ENCODE measurements around the gene MS4A7.

The MS4A7 gene

DNA sequence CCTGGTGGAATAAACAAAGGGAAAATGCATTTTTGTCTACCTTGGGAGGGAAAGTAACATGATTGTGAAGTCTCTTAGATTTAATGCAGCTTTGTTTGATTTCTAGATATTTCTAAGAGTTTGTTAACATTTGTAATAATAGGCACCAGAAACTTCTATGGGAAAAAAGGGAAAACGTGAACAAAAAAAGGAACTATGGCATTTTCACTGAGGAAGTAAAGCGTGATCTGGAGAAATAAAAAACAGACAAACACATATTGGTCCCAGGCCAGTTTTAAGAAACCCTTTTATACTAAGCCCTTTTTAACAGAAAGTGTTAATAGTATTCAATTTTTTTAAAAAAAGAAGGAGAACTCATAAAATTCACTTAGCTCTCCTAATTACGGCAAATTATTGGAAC, 6.9 kb upstream of the MS4A7 start:
- DNase-seq (ENCODE audit: low spot score) = no peak

DNA sequence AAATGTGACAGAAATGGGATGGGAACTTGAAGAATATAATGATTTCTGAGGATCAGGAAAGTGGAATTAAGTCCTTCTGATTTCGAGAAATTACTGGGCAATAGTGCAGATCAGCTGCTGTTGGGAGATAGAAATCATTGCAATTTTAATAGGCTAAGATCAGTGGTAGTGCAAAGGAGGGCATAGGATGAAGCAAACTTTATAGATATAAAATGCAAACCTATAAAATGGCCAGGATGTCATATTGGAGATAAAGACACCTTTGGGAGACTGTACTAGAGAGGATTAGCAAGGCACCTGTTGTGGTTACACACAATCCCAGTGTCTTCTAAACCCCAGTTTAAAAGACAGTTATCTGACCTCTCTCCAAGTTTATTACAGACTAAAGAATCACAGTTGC, 6.5 kb upstream of the MS4A7 start:
- no peak for DNase-seq (ENCODE audit: low spot score)

DNA sequence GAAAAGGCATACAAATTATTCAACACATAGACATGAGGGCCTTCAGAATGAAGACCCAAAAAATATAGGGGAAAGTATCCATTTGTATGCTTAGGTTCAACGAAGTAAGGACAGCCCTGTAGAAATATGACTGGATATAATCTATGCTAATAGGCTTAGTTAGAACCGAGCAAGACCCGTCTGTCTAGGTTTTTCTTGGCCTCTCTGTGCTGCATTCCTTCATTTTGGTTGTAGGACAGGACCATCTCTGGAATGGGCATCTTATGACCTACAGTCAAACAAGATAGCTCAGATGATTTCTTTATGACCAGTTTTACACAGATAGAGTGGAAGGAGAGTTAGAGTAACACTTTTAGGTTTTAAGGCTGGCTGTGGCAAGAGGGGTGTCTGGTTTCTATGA, 5.6 kb upstream of the MS4A7 start:
- no peak for DNase-seq (ENCODE audit: low spot score)

DNA sequence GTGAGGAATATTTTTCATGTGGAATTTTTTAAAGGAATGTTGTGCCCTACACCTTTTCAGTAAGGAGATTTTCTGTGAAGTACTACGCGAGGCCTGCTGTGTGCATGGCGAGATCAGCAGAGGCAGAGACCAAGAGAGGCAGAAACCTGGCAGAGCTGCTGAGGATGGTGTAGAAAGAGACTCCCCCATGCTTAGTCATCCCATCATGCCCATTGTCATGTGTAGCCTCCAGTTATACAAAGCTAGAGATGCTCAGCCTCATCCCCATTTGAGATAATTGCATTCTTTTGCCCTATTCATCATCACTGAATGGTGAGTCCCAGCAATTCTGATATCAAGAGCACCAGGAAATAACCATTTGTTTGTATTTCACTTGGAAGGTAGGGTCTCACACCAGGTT, 3.0 kb upstream of the MS4A7 start:
- DNase-seq (ENCODE audit: low spot score) = no peak

DNA sequence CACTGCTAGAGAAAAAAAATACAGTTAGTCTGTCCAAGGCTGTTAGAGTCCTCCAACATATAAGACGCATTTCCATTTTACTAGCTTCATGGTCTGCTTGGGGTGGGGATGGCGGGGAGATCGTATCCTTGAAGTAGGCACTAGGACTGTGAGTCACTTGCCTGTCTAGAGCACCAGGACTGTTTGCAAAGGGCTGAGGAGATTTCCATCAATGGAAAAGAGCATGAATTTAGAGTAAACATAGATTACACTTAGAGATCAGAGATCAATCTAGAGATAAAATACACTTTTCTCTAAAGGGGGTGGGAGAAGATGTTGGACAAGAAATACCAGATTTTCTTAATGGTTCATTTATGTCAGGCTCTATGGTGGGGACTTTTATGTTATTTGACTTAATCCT, 1.7 kb upstream of the MS4A7 start:
- DNase-seq (ENCODE audit: low spot score) = no peak

DNA sequence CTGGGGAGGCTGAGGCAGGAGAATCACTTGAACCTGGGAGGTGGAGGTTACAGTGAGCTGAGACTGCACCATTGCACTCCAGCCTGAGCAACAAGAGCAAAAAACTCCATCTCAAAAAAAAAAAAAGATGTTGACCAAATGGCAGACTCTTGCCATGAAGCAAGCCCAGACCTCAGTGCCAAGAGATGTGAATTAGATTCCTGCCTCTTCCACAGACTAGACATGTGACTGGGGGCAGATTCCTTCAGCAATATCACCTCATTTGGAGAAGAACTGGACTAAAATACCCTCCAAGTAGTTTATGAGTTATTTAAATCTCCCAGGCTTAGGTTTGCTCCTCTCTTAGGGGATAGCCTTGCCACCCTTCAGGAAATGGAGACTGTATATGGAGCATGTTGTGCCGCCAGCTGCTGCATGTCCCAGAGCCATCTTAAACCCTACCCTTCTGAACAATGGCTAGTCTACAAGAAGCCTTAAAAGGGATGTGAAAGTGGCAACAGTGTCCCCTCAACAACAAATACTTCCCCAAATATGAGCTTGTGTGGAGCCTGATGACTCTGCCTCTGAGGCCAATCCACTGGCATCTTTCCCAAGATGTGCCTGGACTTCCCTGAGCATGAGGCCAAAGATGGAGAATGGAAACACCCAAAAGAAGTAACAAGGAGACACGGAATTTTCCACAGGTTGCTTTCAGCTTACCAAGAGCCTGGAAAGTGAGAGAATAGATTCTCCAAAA, 763 bp upstream of the MS4A7 start:
- DNase-seq (ENCODE audit: low spot score) = peak; percentile 35

DNA sequence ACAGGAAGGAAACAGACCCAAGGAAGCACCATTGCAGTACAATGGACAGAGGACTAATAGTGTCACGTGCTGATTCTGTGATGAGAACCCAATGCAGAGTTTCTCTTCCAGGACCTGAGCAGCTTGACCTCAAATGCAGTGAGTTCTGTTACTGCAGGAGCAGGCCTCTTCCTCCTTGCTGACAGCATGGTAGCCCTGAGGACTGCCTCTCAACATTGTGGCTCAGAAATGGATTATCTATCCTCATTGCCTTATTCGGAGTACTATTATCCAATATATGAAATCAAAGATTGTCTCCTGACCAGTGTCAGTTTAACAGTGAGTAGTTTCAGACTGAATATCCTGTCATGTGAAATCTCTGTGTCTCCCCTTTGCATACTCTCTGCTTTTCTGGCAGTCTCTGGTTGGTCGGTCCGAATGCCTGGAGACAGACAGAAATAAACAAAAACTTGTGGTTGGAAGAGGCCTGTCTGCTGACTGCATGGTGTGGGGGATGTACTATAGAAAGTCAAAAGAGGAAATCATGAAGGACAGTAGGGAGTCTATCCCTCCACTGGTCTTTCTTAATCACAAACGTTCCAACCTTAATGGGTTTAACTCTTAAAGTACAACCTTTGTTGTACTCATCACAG, 11.1 kb downstream of the MS4A7 start:
- no peak for DNase-seq (ENCODE audit: low spot score)

DNA sequence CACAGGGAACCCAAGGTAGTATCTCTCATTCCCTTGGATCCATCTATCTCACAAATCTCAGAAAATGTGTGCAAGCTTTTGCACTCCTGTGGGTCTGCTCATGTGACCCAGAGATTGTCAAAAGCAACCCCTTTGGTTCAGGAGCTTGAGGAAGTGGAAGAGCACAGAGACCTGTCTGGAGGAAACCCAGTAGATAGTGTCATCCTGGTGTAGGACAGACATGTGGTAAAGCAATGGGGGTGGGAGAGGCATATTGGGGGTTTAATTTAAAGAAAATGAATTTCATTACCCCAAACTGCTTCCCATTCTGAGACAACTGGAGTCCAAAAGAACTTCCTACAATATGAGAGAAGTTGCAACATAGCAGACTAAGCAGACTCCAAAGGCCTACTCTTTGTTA, 12.1 kb downstream of the MS4A7 start:
- no peak for DNase-seq (ENCODE audit: low spot score)

DNA sequence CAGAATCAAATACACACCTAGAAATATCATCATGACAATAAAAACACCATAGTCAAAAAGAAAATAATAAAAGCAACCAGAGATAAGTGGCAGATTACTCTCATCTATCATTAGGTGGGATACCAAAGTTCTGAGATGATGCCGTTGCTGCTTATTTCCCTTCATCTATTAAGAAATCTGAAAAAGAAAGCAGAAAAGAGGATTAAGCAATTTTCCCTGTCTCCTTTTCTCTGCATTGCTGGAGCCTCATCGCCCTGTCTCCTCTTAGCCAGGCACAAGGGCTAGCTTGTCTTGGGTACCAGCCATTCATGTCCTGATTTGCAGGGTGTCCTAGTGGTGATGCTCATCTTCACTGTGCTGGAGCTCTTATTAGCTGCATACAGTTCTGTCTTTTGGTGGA, 14.0 kb downstream of the MS4A7 start:
- no peak for DNase-seq (ENCODE audit: low spot score)

DNA sequence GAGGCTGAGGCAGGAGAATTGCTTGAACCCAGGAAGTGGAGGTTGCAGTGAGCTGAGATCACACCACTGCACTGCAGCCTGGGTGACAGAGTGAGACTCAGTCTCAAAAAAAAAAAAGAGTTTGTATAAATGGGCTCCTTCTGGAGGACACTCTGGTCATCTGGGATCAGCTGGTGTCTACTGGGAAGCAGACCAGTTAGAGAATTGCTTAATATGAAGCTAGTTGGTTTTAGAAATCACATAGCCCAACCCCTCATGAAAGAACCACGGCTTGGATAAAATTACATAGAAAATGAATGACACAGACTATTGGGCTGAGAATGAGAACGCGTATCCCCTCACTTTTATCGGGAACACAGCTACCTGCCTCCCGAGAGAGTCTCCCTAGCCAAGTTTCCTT, 14.7 kb downstream of the MS4A7 start:
- DNase-seq (ENCODE audit: low spot score) = no peak

DNA sequence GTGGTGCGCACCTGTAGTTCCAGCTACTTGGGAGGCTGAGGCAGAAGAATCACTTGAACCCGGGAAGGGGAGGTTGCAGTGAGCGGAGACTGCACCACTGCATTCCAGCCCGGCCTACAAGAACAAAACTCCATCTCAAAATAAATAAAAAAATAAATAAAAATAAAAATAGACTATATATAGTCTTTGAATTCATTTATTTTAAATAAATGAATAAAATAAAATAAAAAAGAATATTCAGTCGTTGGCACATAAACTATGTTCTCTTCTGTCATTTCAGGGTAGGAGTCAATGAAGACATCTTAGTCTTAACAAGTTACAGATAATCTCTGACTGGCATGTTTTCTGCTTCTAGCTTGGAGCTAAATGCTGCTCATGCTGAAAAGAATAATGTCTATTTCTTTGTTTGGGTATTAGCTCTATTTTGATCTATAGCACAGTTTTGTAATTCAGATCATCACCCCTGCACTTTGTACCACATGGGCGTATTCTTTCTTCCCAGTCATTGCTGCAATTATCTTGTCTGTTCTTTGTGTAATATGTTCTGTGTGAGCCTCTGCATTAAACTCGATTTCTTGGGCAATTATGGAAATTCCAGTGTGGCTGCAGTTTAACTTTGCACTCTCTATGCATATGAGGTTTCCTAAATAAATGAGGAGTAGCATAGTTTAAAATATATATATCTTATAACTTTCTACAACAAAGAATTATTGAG, 16.5 kb downstream of the MS4A7 start:
- no peak for DNase-seq (ENCODE audit: low spot score)

DNA sequence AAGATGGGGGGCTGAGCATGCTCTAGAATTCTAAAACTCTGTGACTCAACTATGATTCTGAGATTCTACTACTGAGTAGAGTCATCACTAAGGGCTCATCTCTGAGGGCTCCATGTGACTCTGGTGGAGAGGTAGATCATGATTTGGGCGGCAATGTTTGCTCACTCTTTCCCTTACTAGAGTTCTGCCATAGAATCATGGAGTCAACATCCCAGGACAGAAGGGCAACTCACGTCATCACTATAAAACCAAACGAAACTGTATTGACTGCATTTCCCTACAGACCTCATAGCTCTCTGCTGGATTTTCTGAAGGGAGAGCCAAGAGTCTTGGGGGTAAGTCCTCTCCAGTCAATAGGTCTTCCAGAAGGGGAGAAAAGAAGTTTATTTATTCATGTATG, 18.1 kb downstream of the MS4A7 start, which contains the start of gene MS4A14:
Gene MS4A14, plus strand, starts transcription at position 78 of the 400 bp plus-strand sequence. Its CDS starts 120 bp downstream, at position 198.
- no peak for DNase-seq (ENCODE audit: low spot score)

DNA sequence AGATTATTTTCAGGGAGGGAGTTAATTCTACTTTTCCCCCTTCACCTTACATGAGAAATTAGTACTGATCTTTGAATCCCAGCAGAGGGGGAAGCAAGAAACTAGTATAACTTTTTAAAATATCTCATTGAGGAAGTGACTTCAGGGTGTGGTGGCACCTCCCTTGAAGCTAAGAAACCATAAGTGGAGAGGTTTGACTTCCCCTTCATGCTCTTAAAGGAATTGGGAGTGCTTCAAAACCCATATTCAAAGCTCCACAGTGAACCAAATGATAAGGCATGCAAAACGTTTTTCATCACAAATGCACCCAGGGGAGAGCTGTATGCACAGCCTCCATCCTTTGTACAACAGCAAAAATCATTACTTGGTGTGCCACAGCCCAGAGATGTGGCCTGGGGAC, 18.5 kb downstream of the MS4A7 start:
- no peak for DNase-seq (ENCODE audit: low spot score)

DNA sequence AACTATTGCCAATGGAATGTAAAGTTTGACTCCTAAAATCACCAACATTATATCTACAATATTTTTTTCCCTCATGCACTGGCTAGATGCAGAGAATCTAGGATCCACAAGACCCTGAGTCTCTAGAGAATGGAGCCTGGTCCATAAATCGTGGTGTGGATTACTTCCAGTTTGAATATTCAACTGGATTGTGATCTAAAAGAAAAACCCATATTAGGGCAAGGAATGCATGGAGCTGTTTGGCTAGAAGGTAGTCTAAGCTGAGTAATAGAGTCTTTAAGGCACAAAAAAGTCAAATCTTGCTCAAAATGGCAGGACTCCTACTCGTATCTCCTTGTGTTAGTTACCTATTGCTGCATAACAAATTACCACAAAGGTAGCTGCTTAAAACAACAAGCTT, 41.7 kb downstream of the MS4A7 start:
- no peak for DNase-seq (ENCODE audit: low spot score)

DNA sequence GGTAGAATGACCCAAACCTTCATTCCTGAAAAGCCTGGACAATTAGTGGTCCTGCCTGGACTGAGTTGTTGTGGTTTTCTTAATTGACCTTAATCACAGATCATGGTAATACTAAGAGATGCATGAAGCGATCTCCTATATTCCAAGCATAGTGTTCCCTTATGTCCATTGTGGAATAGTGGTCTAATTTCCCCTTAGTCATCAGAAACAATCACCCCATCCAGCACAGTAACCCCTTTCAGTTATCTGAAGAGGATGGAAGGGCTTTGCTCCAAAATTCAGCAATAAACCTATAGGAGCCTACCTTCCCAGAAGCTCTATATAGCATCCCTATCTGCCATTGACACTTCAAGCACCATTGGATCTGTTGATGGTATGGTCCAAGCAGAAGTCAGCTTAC, 44.3 kb downstream of the MS4A7 start:
- DNase-seq (ENCODE audit: low spot score) = no peak

DNA sequence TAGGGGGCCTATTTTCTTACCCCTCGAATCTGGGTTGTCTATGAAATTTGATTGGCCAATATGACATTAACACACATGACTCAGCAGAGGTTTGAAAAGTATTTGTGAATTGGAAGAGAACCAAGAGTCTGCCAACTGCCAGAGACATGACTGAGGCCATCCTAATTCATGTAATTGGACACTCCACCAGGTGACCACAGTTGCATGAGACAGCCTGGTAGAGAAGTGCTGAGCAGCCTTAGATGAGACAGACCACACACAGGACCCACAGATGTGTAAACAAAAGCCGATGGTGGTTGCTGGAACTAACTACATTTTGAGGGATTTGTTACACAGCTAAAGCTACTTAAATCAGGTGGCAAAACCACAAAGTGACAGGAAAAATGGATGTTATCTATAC, 50.2 kb downstream of the MS4A7 start:
- no peak for DNase-seq (ENCODE audit: low spot score)

DNA sequence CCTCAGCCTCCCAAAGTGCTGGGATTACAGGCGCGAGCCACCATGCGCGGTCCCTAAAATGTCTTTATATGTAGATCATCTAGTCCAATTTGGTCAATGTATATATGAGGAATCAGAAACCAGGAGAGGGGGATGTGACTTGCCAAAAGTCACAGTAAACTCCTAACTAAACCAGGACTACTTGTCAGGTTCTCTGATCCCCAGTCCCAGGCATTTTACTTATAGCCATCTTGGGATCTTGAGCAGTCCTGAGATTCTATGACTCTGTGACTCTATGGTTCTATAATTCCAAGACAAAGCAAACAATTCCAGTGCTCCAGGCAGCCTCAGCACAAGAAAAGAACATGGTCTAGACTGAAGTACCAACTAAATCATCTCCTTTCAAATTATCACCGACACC, 50.9 kb downstream of the MS4A7 start, which contains the start of gene MS4A5:
Gene MS4A5, plus strand, starts transcription at position 301 of the 400 bp plus-strand sequence. CDS start 103 bp downstream, outside the sequence.
- no peak for DNase-seq (ENCODE audit: low spot score)

DNA sequence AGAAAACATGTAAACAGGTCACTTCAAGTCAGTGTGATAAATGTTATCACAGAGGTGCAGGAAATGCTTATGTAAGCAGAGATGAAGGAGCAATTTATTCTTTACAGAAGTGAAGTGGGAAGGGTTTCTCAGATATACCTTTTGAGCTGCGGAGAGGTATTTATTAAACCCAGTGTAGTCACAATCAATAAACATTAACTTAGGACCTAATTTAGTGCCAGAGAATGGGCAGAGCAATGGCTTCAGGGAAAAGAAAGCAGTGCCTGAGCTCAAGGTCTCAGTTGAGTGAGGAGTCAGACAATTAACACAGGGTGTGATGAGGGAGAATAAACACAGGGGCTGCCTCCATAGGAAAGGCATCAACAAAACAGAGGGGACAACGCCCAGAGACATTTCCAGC, 52.9 kb downstream of the MS4A7 start:
- no peak for DNase-seq (ENCODE audit: low spot score)

DNA sequence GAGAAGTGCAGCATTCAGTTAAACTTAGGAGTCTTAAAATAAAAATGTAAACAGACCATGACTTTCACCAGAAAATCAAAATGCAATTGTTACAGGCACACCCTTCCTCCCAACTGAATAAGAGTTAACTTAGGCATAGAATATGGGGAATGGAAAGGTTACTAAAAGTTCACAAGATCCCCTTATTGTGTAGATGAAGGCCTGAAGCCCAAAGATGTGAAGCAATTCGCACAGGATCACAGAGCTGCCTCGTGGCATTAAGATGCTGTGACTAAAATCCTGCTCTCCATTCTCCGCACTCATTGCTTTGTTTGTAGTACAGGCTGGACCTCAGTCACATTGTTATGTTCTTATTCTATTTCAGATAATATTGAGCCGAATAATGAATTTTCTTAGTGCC, 55.1 kb downstream of the MS4A7 start:
- no peak for DNase-seq (ENCODE audit: low spot score)
